ENCODE measurements around the gene KLK13. TPM values are rescaled to one million over a fixed set of nuclear protein-coding genes. Genes with fewer than 3 reads are reported as not detected.
A peak's percentile ranks its signal among the peaks of the same experiment; 100 is the strongest.

KLK13 gene
- total and polyA plus RNA-seq, 2 experiments from 2014 or later = 0.25 TPM; not detected in 1

GRCh38 chr19:51019544-51019925 is 45.4 kb downstream of the KLK13 start, which contains the start of gene KLK10:
KLK10 (minus strand) TSS chr19:51019709; CDS start chr19:51019130, 579 bp downstream.
- in situ Hi-C loops (cut with MboI) = no loop called here
- Histone ChIP-seq H3K4me1 (ENCODE audit: insufficient read depth) (no peaks in the 10 kb centered on the region), H4K20me1 (ENCODE audit: insufficient read depth) (no peaks in the 10 kb centered on the region), H3K9ac (no peak within 1 kb of the TSS), H3K9me3 (ENCODE audit: low read depth) (no peaks in the 10 kb centered on the region), H3K9me2 (ENCODE audit: insufficient read depth) (no peaks in the 10 kb centered on the region), H3K36me3 (ENCODE audit: low read depth) (no peaks in the 10 kb centered on the region), H3K27ac (no peak within 1 kb of the TSS), H3F3A (ENCODE audit: insufficient read depth) (0 out of 2 replicates have a peak, but pooled peaks cover 6% of the 10 kb centered on the region), H3K27me3 (replicated peaks; ENCODE audit: insufficient read depth) (peaks cover 44% of the 10 kb centered on the region), H2AFZ (no peak within 1 kb of the TSS), H3K4me3 (no peak within 1 kb of the TSS), H3K4me2 (ENCODE audit: unreplicated experiment) (no peak within 1 kb of the TSS), H3K79me2 (ENCODE audit: insufficient read depth) (no peaks in the 10 kb centered on the region)
- WGBS, 2 experiments (ENCODE audit: low coverage in 1 of 2, low lambda C conversion rate in 2 of 2, missing lambda C conversion rate in 2 of 2) = 1% methylated on average over 7 to 12 of the region's 14 CpGs
- no peak for TF ChIP-seq EZH2phosphoT487 (IDR thresholded peaks at IDR 0.05; ENCODE audit: insufficient read depth, low read depth)
- no peak for TF ChIP-seq EZH2 (IDR thresholded peaks at IDR 0.05; ENCODE audit: insufficient read depth, poor library complexity, severe bottlenecking)
- DNase-seq = no peak

DNA sequence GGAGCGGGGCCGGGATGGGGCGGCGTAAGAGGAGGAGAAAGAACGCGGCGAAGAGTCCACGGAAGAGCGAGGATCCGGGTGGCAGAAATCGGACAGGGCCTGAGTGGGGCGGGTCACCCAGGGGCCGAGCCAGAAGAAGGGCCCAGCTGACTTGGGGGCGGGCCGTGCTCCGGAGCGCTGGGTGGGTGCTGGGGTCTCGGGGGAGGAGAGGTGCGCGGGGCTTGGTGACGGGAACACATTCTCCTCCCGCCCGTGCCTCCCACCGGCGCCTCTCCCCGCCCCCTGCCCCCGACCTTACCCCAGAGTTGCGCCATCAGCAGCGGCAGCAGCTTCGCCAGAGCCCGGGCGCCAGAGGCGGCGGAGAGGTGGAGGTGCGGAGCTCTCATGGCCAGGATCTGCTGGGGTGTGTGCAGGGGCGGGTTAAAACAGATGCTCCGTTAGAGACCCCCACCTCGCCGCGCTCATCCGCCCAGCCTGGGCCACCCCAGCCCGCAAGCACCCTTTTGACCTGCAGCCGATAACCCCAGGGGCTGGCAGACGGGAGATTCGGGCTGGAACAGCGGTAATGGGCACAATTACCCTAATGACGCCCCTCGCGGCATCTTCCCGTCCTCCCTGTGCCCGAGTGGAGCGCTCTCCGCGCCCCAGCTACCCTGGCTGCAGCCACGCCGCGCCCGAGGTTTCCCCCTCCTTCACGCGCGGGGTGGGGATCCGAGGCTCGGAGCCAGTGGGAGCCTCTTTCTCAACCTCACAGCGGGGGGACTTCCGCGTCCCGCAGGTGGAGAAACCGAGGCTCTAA is 45.9 kb downstream of the KLK13 start:
- TF ChIP-seq EZH2phosphoT487 (IDR thresholded peaks at IDR 0.05; ENCODE audit: insufficient read depth, low read depth) (no peak), EZH2 (IDR thresholded peaks at IDR 0.05; ENCODE audit: insufficient read depth, poor library complexity, severe bottlenecking) (peak; percentile 55)
- Histone ChIP-seq H3K9ac (no peak overlapping the region), H3K4me2 (ENCODE audit: unreplicated experiment) (no peak overlapping the region), H3K36me3 (ENCODE audit: low read depth) (no peaks in the 10 kb centered on the region), H3K27me3 (replicated peaks; ENCODE audit: insufficient read depth) (peaks cover 50% of the 10 kb centered on the region), H3K4me3 (no peak overlapping the region), H2AFZ (no peak overlapping the region), H3K79me2 (ENCODE audit: insufficient read depth) (no peaks in the 10 kb centered on the region), H3F3A (ENCODE audit: insufficient read depth) (0 out of 2 replicates have a peak, but pooled peaks cover 6% of the 10 kb centered on the region), H4K20me1 (ENCODE audit: insufficient read depth) (no peaks in the 10 kb centered on the region), H3K4me1 (ENCODE audit: insufficient read depth) (no peaks in the 10 kb centered on the region), H3K27ac (no peak overlapping the region), H3K9me3 (ENCODE audit: low read depth) (no peaks in the 10 kb centered on the region), H3K9me2 (ENCODE audit: insufficient read depth) (no peaks in the 10 kb centered on the region)
- 1 to 2% methylated on average over 49 to 53 of the region's 68 CpGs for WGBS, 2 experiments (ENCODE audit: low coverage in 1 of 2, low lambda C conversion rate in 2 of 2, missing lambda C conversion rate in 2 of 2)
- in situ Hi-C loops (cut with MboI) = no loop called here
- no peak for DNase-seq

GRCh38 chr19:51016798-51017683 is 47.9 kb downstream of the KLK13 start:
- Histone ChIP-seq H3K9ac (no peak overlapping the region), H3K27me3 (replicated peaks; ENCODE audit: insufficient read depth) (peaks cover 47% of the 10 kb centered on the region), H3K4me3 (peak overlapping the region; percentile 46; the same call in 1 of the 2 replicates), H3K9me3 (ENCODE audit: low read depth) (no peaks in the 10 kb centered on the region), H3K79me2 (ENCODE audit: insufficient read depth) (no peaks in the 10 kb centered on the region), H3K36me3 (ENCODE audit: low read depth) (no peaks in the 10 kb centered on the region), H2AFZ (no peak overlapping the region), H4K20me1 (ENCODE audit: insufficient read depth) (no peaks in the 10 kb centered on the region), H3K4me1 (ENCODE audit: insufficient read depth) (no peaks in the 10 kb centered on the region), H3F3A (ENCODE audit: insufficient read depth) (0 out of 2 replicates have a peak, but pooled peaks cover 6% of the 10 kb centered on the region), H3K4me2 (ENCODE audit: unreplicated experiment) (peak overlapping the region; percentile 43), H3K9me2 (ENCODE audit: insufficient read depth) (no peaks in the 10 kb centered on the region), H3K27ac (no peak overlapping the region)
- 2 to 4% methylated on average over 57 to 68 of the region's 68 CpGs for WGBS, 2 experiments (ENCODE audit: low coverage in 1 of 2, low lambda C conversion rate in 2 of 2, missing lambda C conversion rate in 2 of 2)
- TF ChIP-seq EZH2phosphoT487 (IDR thresholded peaks at IDR 0.05; ENCODE audit: insufficient read depth, low read depth) (no peak), EZH2 (IDR thresholded peaks at IDR 0.05; ENCODE audit: insufficient read depth, poor library complexity, severe bottlenecking) (no peak)
- DNase-seq = peak; percentile 66
- in situ Hi-C loops (cut with MboI) = no loop called here

- Histone ChIP-seq H3K4me1 (ENCODE audit: insufficient read depth) (no peaks in the 10 kb centered on the region), H2AFZ (no peak overlapping the region), H3K9ac (no peak overlapping the region), H3K4me2 (ENCODE audit: unreplicated experiment) (no peak overlapping the region), H3K9me2 (ENCODE audit: insufficient read depth) (no peaks in the 10 kb centered on the region), H3K36me3 (ENCODE audit: low read depth) (no peaks in the 10 kb centered on the region), H3K9me3 (ENCODE audit: low read depth) (no peaks in the 10 kb centered on the region), H3K4me3 (no peak overlapping the region), H3F3A (ENCODE audit: insufficient read depth) (0 out of 2 replicates have a peak, but pooled peaks cover under 1% of the 10 kb centered on the region), H4K20me1 (ENCODE audit: insufficient read depth) (no peaks in the 10 kb centered on the region), H3K79me2 (ENCODE audit: insufficient read depth) (no peaks in the 10 kb centered on the region), H3K27ac (no peak overlapping the region), H3K27me3 (replicated peaks; ENCODE audit: insufficient read depth) (peaks cover 49% of the 10 kb centered on the region)
- 41 to 47% methylated on average over 19 of the region's 19 CpGs for WGBS, 2 experiments (ENCODE audit: low coverage in 1 of 2, low lambda C conversion rate in 2 of 2, missing lambda C conversion rate in 2 of 2)
- in situ Hi-C loops (cut with MboI) = no loop called here
- TF ChIP-seq EZH2 (IDR thresholded peaks at IDR 0.05; ENCODE audit: insufficient read depth, poor library complexity, severe bottlenecking) (no peak), EZH2phosphoT487 (IDR thresholded peaks at IDR 0.05; ENCODE audit: insufficient read depth, low read depth) (no peak)
- no peak for DNase-seq
Observed at GRCh38 chr19:51015691-51016267, 49.1 kb downstream of the KLK13 start.
